Endothelial cell of umbilical vein (primary cell): ENCODE data around the gene PNLIPRP1. TPM values are rescaled to one million over a fixed set of nuclear protein-coding genes. Genes with fewer than 3 reads are reported as not detected.

ENCODE experiments used
- BruUV-seq: library from RNA; stranded (reverse); fragments of 400-500 nt; replicated peaks from 2 replicates; lab custom pipeline; 2021; lab: Mats Ljungman, UMichigan
- CTCF ChIA-PET: fragments of 300-600, 350-600 bp; sonication (Branson Sonifier 250); formaldehyde crosslinking; loops from one replicate; lab custom pipeline; 2021; ENCODE audit warnings: antibody characterized with exemption, inconsistent platforms; lab: Charles Lee
- POLR2A ChIA-PET: fragments of 300-600, 350-600 bp; sonication (Branson Sonifier 250); formaldehyde crosslinking; loops from one replicate; lab custom pipeline; 2021; ENCODE audit warnings: antibody characterized with exemption, inconsistent platforms; lab: Charles Lee
- DNase-seq: peaks from one replicate; pipeline ENCODE4 v3.0.0-alpha.2; 2011; ENCODE audit warnings: low read depth, low spot score
- FAIRE-seq: peaks from 2 replicates; lab custom pipeline; 2011; peaks lifted over from hg19 to GRCh38; lab: Jason Lieb, UNC
- H2AFZ ChIP-seq: 2 replicates; pipeline ENCODE4 v1.6.0; 2012; ENCODE audit warnings: low read depth, low read length, control low read depth, inconsistent platforms
- H3K27ac ChIP-seq: 2 replicates; pipeline ENCODE4 v1.5.1; 2011; ENCODE audit warnings: low read depth, mild to moderate bottlenecking, control low read depth, low read length, moderate library complexity; ENCODE audit not compliant: insufficient read depth
- H3K27me3 ChIP-seq, 2 experiments: 2 replicates each; pipeline versions ENCODE4 v1.6.0 to v1.6.1; 2011; ENCODE audit warnings: low read length in 2 of 2, mixed read lengths in 1 of 2; ENCODE audit not compliant: control insufficient read depth in 2 of 2, insufficient read depth in 2 of 2
- H3K36me3 ChIP-seq, 2 experiments: 2 replicates in 1 of 2; 3 replicates in 1 of 2; pipeline ENCODE4 v1.5.1; 2011; ENCODE audit warnings: low read length in 2 of 2, mild to moderate bottlenecking in 1 of 2, moderate library complexity in 1 of 2; ENCODE audit not compliant: control insufficient read depth in 2 of 2, insufficient read depth in 2 of 2; ENCODE audit errors: extremely low read depth in 1 of 2
- H3K4me1 ChIP-seq: 3 replicates; pipeline ENCODE4 v1.5.1; 2011; ENCODE audit warnings: mild to moderate bottlenecking, low read length; ENCODE audit not compliant: control insufficient read depth, insufficient read depth; ENCODE audit errors: extremely low read depth
- H3K4me2 ChIP-seq: 2 replicates; pipeline ENCODE4 v1.6.1; 2011; ENCODE audit warnings: low read length, control low read depth, mixed read lengths; ENCODE audit not compliant: insufficient read depth
- H3K4me3 ChIP-seq, 3 experiments: fragments of 200-600 bp in 1 of 3; sonication (generic), shearing (Covaris generic) in 1 of 3; replicated peaks in 1 of 3; 2 replicates each; pipeline ENCODE4 v1.5.1; 2011 to 2016; ENCODE audit warnings: control low read depth in 3 of 3, low read length in 3 of 3, mild to moderate bottlenecking in 2 of 3, inconsistent platforms in 1 of 3, low read depth in 1 of 3, moderate library complexity in 1 of 3; ENCODE audit not compliant: insufficient read depth in 1 of 3
- H3K79me2 ChIP-seq: 2 replicates; pipeline ENCODE4 v1.6.0; 2012; ENCODE audit warnings: low read length, inconsistent platforms; ENCODE audit not compliant: control insufficient read depth, insufficient read depth
- H3K9ac ChIP-seq: replicated peaks from 2 replicates; pipeline ENCODE3; 2011; ENCODE audit warnings: low read length, control low read depth; ENCODE audit not compliant: insufficient read depth; ENCODE audit errors: extremely low read depth
- H3K9me1 ChIP-seq: replicated peaks from 3 replicates; pipeline ENCODE4 v1.6.0; 2011; ENCODE audit warnings: mild to moderate bottlenecking, low read length; ENCODE audit not compliant: control insufficient read depth, insufficient read depth; ENCODE audit errors: extremely low read depth
- H3K9me3 ChIP-seq: replicated peaks from 2 replicates; pipeline ENCODE4 v1.5.1; 2012; ENCODE audit warnings: low read length, inconsistent platforms; ENCODE audit not compliant: control insufficient read depth, insufficient read depth
- H4K20me1 ChIP-seq: replicated peaks from 2 replicates; pipeline ENCODE3; 2011; ENCODE audit warnings: mild to moderate bottlenecking, low read length; ENCODE audit not compliant: control insufficient read depth, insufficient read depth; ENCODE audit errors: extremely low read depth
- EZH2 ChIP-seq: IDR thresholded peaks from 2 replicates; pipeline ENCODE4 v1.6.1; 2012; ENCODE audit warnings: borderline replicate concordance, low read depth, mild to moderate bottlenecking, moderate library complexity, low read length, inconsistent platforms; ENCODE audit not compliant: severe bottlenecking
- FOS ChIP-seq: IDR thresholded peaks from 2 replicates; pipeline ENCODE4 v1.6.1; 2011; ENCODE audit warnings: mild to moderate bottlenecking, low read length, moderate library complexity, borderline replicate concordance; ENCODE audit not compliant: insufficient read depth
- GATA2 ChIP-seq: IDR thresholded peaks from 2 replicates; pipeline ENCODE4 v1.7.0; 2011; ENCODE audit warnings: low read depth, mild to moderate bottlenecking, moderate library complexity, mixed read lengths, low read length; ENCODE audit not compliant: insufficient read length, insufficient read depth
- JUN ChIP-seq: IDR thresholded peaks from 2 replicates; pipeline ENCODE4 v1.6.1; 2011; ENCODE audit warnings: borderline replicate concordance, low read depth; ENCODE audit not compliant: insufficient read length, insufficient read depth
- MAX ChIP-seq: IDR thresholded peaks from 2 replicates; pipeline ENCODE4 v1.6.1; 2011; ENCODE audit not compliant: insufficient read depth, insufficient read length
- MYC ChIP-seq: IDR thresholded peaks from one replicate; pipeline ENCODE4 v1.6.1; 2011; ENCODE audit warnings: mild to moderate bottlenecking, low read depth, low read length
- POLR2A ChIP-seq: IDR thresholded peaks from 2 replicates; pipeline ENCODE4 v1.6.1; 2012; ENCODE audit warnings: low read depth, mild to moderate bottlenecking, control low read depth, low read length
- POLR2AphosphoS5 ChIP-seq: IDR thresholded peaks from 2 replicates; pipeline ENCODE4 v1.6.1; 2012; ENCODE audit warnings: low read depth, mild to moderate bottlenecking, control low read depth, low read length, moderate library complexity; ENCODE audit not compliant: insufficient read depth
- dilution Hi-C: fragments of 300-500 bp; cut with MboI; formaldehyde crosslinking; loops from one replicate; pipeline ENCODE4 v1.15.0; 2019; ENCODE audit warnings: low sequenced_read_pairs; ENCODE audit not compliant: extremely low pct_ligation_motif_present
- intact Hi-C: fragments of 100-400 bp; cut with micrococcal nuclease; formaldehyde crosslinking; loops from one replicate; pipeline ENCODE4 v1.10.0; 2022
- polyA plus RNA-seq, 4 experiments: library from polyadenylated mRNA; depleted of rRNA in 3 of 4; stranded (reverse) in 3 of 4; unstranded in 1 of 4; fragments of >200 nt; gene quantifications; 2 replicates each; pipeline versions ENCODE4 v1.2.1 to v1.2.3, GENCODE V29; 2011 to 2012; ENCODE audit warnings: missing spikeins in 1 of 4
- total RNA-seq: library from RNA; stranded (reverse); gene quantifications from 2 replicates; pipeline ENCODE4 v1.2.3, GENCODE V29; 2021
- TF ChIP-seq, protein P1 (sequence below), 2 donors: IDR thresholded peaks; 1 replicate in 1 of 2; 2 replicates in 1 of 2; pipeline ENCODE4 v1.5.1; 2011; ENCODE audit warnings: low read length in 2 of 2, mild to moderate bottlenecking in 2 of 2, moderate library complexity in 2 of 2, control low read depth in 1 of 2, inconsistent platforms in 1 of 2, low read depth in 1 of 2; ENCODE audit not compliant: insufficient read depth in 1 of 2; ENCODE audit errors: extremely low read depth in 1 of 2

PNLIPRP1 gene
- total and polyA plus RNA-seq, 2 donors (not counting 3 experiments of a cell fraction or from before 2014, with no cell fraction given), result not detected

DNA sequence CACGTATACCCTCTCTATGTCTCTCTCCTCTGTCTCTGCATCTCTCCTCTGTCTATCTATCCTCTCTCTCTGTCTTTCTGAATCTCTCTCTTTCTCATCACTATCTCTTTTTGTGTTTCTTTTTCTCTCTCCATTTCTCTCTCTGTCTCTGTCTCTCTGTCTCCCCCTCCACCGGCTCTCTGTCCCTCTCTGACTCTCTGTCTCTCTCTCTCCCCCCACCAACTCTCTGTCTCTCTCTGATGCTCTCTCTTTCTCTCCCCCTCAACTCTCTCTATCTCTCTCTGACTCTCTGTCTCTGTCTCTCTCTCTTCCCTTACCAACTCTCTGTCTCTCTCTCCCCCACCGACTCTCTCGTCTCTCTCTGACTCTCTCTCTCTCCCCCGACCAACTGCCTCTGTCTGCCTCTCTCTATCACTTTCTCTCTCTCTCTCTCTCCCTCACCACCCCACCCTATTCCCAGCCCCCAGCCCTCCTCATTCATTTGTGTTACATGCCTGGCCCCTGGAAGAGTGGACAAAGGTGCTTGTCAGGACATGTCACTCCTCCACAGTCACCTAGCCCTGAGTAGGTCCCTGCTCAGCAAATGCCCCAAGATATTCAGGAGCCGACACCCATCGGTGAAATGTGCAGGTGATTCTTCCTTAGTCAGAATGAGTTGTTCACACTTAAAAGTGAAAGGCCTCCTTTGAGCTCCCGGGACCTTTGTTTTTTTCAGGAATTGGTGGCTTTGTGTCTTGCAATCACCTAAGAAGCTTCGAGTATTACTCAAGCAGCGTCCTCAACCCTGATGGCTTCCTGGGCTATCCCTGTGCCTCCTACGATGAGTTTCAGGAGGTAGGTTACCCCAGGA lies 43.6 kb downstream of the PNLIPRP1 start:
- no peaks in the 10 kb centered on the region for H3K36me3 ChIP-seq
- ChIA-PET POLR2A (no interaction called here), CTCF (no interaction called here)
- no peak overlapping the region for H3K4me3 ChIP-seq
- H4K20me1 ChIP-seq, result no peaks in the 10 kb centered on the region
- H3K27ac ChIP-seq, result no peak overlapping the region
- intact Hi-C loops (no loop called here), dilution Hi-C loops (no loop called here)
- no peak overlapping the region for H3K9ac ChIP-seq
- H3K9me1 ChIP-seq, result no peaks in the 10 kb centered on the region
- TF ChIP-seq MYC (no peak), FOS (no peak)
- no TSS peak for BruUV-seq
- H2AFZ ChIP-seq, result no peak overlapping the region
- DNase-seq (no peak), FAIRE-seq (no peak)
- no peaks in the 10 kb centered on the region for H3K9me3 ChIP-seq
- H3K79me2 ChIP-seq, result no peaks in the 10 kb centered on the region
- no peaks in the 10 kb centered on the region for H3K27me3 ChIP-seq
- no peaks in the 10 kb centered on the region for H3K4me1 ChIP-seq
- H3K4me2 ChIP-seq, result no peak overlapping the region

GRCh38 chr10:116636385-116636784 lies 45.6 kb downstream of the PNLIPRP1 start:
- Histone ChIP-seq H3K9me3 (no peaks in the 10 kb centered on the region), H3K4me2 (no peak overlapping the region), H3K36me3 (no peaks in the 10 kb centered on the region), H3K27ac (no peak overlapping the region), H3K9me1 (no peaks in the 10 kb centered on the region), H3K9ac (no peak overlapping the region), H3K4me3 (no peak overlapping the region), H2AFZ (no peak overlapping the region), H3K27me3 (no peaks in the 10 kb centered on the region), H3K4me1 (no peaks in the 10 kb centered on the region), H4K20me1 (no peaks in the 10 kb centered on the region), H3K79me2 (no peaks in the 10 kb centered on the region)
- no peak for TF ChIP-seq JUN
- no peak for TF ChIP-seq GATA2
- TF ChIP-seq, protein P1, sequence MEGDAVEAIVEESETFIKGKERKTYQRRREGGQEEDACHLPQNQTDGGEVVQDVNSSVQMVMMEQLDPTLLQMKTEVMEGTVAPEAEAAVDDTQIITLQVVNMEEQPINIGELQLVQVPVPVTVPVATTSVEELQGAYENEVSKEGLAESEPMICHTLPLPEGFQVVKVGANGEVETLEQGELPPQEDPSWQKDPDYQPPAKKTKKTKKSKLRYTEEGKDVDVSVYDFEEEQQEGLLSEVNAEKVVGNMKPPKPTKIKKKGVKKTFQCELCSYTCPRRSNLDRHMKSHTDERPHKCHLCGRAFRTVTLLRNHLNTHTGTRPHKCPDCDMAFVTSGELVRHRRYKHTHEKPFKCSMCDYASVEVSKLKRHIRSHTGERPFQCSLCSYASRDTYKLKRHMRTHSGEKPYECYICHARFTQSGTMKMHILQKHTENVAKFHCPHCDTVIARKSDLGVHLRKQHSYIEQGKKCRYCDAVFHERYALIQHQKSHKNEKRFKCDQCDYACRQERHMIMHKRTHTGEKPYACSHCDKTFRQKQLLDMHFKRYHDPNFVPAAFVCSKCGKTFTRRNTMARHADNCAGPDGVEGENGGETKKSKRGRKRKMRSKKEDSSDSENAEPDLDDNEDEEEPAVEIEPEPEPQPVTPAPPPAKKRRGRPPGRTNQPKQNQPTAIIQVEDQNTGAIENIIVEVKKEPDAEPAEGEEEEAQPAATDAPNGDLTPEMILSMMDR (IDR thresholded peaks at IDR 0.05; ENCODE audit: extremely low read depth in 1 of 2, insufficient read depth in 1 of 2, low read depth in 1 of 2, low read length in 2 of 2), result no peak
- TF ChIP-seq EZH2, result no peak
- TF ChIP-seq FOS, result no peak
- TF ChIP-seq MYC, result no peak
- TF ChIP-seq POLR2A, result no peak
- no peak for TF ChIP-seq MAX
- TF ChIP-seq POLR2AphosphoS5, result no peak
- intact Hi-C loops, result no loop called here
- ChIA-PET CTCF (no interaction called here), POLR2A (no interaction called here)
- no TSS peak for BruUV-seq
- no peak for FAIRE-seq
- dilution Hi-C loops, result no loop called here
- no peak for DNase-seq
